Suprapubic skin (tissue), 4 donors: ENCODE results near the gene PRIMA1. TPM values are rescaled to one million over a fixed set of nuclear protein-coding genes. Genes with fewer than 3 reads are reported as not detected.

Experiments used
- DNase-seq, 2 donors: peaks; one replicate each; pipeline ENCODE4 v3.0.0-alpha.2; 2019; ENCODE audit warnings: low spot score in 2 of 2
- H3K27ac ChIP-seq: fragments of 200-600 bp; sonication (generic); one replicate; pipeline ENCODE4 v1.5.1; 2019
- H3K27me3 ChIP-seq: fragments of 200-600 bp; sonication (generic); one replicate; pipeline ENCODE4 v1.5.1; 2019
- H3K36me3 ChIP-seq: fragments of 200-600 bp; sonication (generic); one replicate; pipeline ENCODE4 v1.5.1; 2019
- H3K4me1 ChIP-seq: fragments of 200-600 bp; sonication (generic); one replicate; pipeline ENCODE4 v1.5.1; 2019
- H3K4me3 ChIP-seq: fragments of 200-600 bp; sonication (generic); one replicate; pipeline ENCODE4 v1.5.1; 2019; ENCODE audit warnings: mild to moderate bottlenecking
- H3K9me3 ChIP-seq: fragments of 200-600 bp; sonication (generic); one replicate; pipeline ENCODE4 v1.5.1; 2019
- EP300 ChIP-seq: sonication (generic); formaldehyde crosslinking; IDR thresholded peaks from one replicate; pipeline ENCODE4 v1.6.1; 2017; ENCODE audit warnings: antibody characterized with exemption
- POLR2A ChIP-seq, 2 donors: fragments of 450-650 bp; IDR thresholded peaks; one replicate each; pipeline ENCODE4 v1.6.1; 2017; ENCODE audit warnings: antibody characterized with exemption in 2 of 2, mild to moderate bottlenecking in 2 of 2, moderate library complexity in 2 of 2
- POLR2AphosphoS5 ChIP-seq, 3 donors: sonication (generic); formaldehyde crosslinking; IDR thresholded peaks; one replicate each; pipeline ENCODE4 v1.6.1; 2017; ENCODE audit warnings: antibody characterized with exemption in 3 of 3
- WGBS: methylation state at CpG from one replicate; pipeline ENCODE4 v1.1.5; 2018; 5-methylcytosine and 5-hydroxymethylcytosine counted together
- total RNA-seq, 4 donors: library from RNA; depleted of rRNA; stranded (reverse); fragments of >200 nt; gene quantifications; one replicate each; pipeline ENCODE4 v1.1.0, GENCODE V29; 2016
- TF ChIP-seq, protein P1 (sequence below), 2 donors: fragments of 200-600 bp in 1 of 2; fragments of 450-650 bp in 1 of 2; sonication (generic) in 1 of 2; IDR thresholded peaks; one replicate each; pipeline ENCODE4 v1.5.1; 2016 to 2019; ENCODE audit warnings: antibody characterized with exemption in 2 of 2, mild to moderate bottlenecking in 1 of 2, moderate library complexity in 1 of 2

The PRIMA1 gene
- total RNA-seq, 4 donors from 2014 or later: 3.1 to 6.1 (median 3.6) TPM

DNA sequence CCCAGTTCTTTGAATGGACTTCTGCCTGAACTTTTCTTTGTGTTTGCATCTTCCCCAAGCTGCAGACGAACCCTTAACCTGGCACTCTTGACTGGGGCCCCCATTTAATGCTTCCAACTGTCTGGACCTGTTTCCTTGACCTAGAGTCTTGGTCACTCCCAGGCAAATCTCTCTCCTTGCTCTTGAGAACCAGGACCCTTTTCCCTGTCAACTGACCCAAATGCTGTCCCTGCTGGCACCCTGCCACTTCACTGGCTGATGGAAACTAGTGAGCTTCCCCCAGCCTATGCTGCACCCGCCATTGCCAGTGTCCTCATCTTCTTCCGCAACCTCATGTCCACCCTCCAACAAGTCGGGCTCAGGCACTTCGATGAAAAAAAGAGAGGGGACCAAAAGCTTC lies 79.5 kb downstream of the PRIMA1 start:
- Histone ChIP-seq H3K4me1 (no peaks in the 10 kb centered on the region), H3K36me3 (no peaks in the 10 kb centered on the region), H3K27me3 (peaks cover 3% of the 10 kb centered on the region), H3K9me3 (no peaks in the 10 kb centered on the region), H3K4me3 (no peak overlapping the region), H3K27ac (no peak overlapping the region)
- DNase-seq: no peak
- 81% methylated on average over 5 of the region's 5 CpGs for WGBS
- no peak for TF ChIP-seq EP300
- TF ChIP-seq, protein P1, sequence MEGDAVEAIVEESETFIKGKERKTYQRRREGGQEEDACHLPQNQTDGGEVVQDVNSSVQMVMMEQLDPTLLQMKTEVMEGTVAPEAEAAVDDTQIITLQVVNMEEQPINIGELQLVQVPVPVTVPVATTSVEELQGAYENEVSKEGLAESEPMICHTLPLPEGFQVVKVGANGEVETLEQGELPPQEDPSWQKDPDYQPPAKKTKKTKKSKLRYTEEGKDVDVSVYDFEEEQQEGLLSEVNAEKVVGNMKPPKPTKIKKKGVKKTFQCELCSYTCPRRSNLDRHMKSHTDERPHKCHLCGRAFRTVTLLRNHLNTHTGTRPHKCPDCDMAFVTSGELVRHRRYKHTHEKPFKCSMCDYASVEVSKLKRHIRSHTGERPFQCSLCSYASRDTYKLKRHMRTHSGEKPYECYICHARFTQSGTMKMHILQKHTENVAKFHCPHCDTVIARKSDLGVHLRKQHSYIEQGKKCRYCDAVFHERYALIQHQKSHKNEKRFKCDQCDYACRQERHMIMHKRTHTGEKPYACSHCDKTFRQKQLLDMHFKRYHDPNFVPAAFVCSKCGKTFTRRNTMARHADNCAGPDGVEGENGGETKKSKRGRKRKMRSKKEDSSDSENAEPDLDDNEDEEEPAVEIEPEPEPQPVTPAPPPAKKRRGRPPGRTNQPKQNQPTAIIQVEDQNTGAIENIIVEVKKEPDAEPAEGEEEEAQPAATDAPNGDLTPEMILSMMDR (IDR thresholded peaks at IDR 0.05): no peak
- TF ChIP-seq POLR2A (IDR thresholded peaks at IDR 0.05): no peak
- no peak for TF ChIP-seq POLR2AphosphoS5 (IDR thresholded peaks at IDR 0.05)

- peaks cover 3% of the 10 kb centered on the region for H3K27me3 ChIP-seq
- 64% methylated on average over 5 of the region's 6 CpGs for WGBS
- TF ChIP-seq POLR2A (IDR thresholded peaks at IDR 0.05): no peak
- TF ChIP-seq EP300: no peak
- TF ChIP-seq, protein P1 (IDR thresholded peaks at IDR 0.05): no peak
- no peak for TF ChIP-seq POLR2AphosphoS5 (IDR thresholded peaks at IDR 0.05)
- no peak overlapping the region for H3K4me3 ChIP-seq
- H3K27ac ChIP-seq: no peak overlapping the region
- H3K36me3 ChIP-seq: no peaks in the 10 kb centered on the region
- no peak for DNase-seq
- no peaks in the 10 kb centered on the region for H3K4me1 ChIP-seq
- no peaks in the 10 kb centered on the region for H3K9me3 ChIP-seq
Observed at GRCh38 chr14:93708311-93708734, 80.0 kb downstream of the PRIMA1 start.

DNA sequence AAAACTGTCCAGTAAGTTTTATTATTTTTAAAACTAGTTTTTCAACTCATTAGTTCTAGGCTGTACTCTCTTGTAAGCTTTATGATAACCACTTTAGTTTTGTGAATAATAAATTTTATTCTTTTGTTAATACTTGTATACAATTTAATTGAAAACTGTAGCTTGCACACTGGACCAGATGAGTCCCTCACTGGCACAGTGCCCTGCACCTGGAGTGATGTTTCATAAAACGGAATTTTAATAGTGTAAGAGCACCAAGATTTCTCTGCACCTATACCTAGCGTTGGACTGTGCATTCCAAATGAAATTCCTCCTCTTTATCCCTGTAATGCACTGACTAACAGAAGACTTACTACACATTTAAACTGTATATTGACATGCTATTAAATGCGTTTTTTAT lies 80.8 kb downstream of the PRIMA1 start:
- TF ChIP-seq, protein P1 (IDR thresholded peaks at IDR 0.05): no peak
- TF ChIP-seq POLR2AphosphoS5 (IDR thresholded peaks at IDR 0.05) (no peak), POLR2A (IDR thresholded peaks at IDR 0.05) (no peak), EP300 (no peak)
- no peaks in the 10 kb centered on the region for H3K36me3 ChIP-seq
- H3K4me1 ChIP-seq: no peaks in the 10 kb centered on the region

DNA sequence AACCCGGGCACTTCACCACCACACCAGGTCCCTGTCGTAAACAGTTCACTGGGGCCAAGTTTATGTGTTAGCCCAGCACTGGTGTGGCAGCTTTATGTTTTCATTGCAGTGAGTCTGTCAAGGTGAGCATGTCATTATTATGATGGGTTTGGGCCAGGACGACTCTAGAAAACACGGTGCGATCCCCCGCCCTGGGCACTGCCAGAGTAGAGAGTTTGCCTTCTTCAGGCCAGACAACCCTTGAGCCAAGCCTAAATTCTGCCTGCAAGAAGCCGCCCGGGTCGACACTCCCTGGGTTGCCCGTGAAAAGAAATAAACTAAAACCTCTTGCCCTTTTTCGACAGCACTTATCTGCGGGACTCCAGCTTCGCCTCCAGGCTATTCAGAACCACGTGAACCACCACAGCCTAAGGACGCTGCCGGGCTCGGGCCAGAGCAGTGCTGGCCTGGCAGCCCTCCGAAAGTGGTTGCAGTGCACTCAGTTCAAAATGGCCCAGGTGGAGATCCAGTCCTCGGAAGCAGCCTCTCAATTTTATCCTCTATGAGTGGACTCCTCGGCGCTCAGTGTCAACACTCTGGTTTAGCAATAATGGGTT lies 81.8 kb downstream of the PRIMA1 start:
- no peak for DNase-seq
- Histone ChIP-seq H3K27ac (no peak overlapping the region), H3K9me3 (no peaks in the 10 kb centered on the region), H3K4me1 (no peaks in the 10 kb centered on the region), H3K36me3 (no peaks in the 10 kb centered on the region), H3K4me3 (no peak overlapping the region), H3K27me3 (no peaks in the 10 kb centered on the region)
- TF ChIP-seq EP300 (no peak), POLR2AphosphoS5 (IDR thresholded peaks at IDR 0.05) (no peak), POLR2A (IDR thresholded peaks at IDR 0.05) (no peak)
- TF ChIP-seq, protein P1 (IDR thresholded peaks at IDR 0.05): no peak
- whole genome bisulfite sequencing: 88% methylated on average over 21 of the region's 21 CpGs

More for the DNA sequence above, 80.8 kb downstream of the PRIMA1 start:
- WGBS: 53% methylated on average over 3 of the region's 3 CpGs
- Histone ChIP-seq H3K27me3 (no peaks in the 10 kb centered on the region), H3K9me3 (no peaks in the 10 kb centered on the region), H3K4me3 (no peak overlapping the region), H3K27ac (no peak overlapping the region)
- DNase-seq: no peak

DNA sequence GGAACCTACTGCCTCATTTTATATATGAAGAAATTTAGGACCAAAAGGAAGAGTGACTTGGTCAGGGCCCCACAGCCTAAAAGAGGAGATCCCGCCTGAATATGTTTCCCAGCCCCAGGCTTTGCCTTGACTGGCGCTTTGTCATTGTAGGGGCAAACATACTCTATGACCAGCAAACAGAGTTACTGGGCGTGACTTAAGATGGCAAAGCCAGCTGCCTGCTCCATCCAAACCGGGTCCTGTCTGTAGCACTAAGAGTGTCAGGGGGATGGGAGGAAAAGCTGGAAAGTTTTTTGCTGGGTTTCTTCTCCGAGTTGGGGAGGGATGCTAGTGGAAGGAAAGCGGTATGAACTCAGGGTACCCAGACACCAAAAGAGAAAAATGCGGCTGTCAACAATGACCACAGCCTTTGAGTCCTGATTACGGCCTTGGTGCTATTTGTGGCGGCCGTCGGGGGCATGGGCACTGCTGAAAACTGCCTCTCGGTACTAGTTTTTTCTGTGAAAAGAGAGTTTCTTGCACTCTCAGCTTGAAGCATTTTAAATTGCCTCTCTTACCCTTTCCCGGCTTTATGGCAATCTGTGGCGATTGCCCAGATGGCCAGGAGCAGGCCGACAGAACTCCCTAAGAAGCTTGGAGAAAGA lies 82.7 kb downstream of the PRIMA1 start:
- Histone ChIP-seq H3K36me3 (no peaks in the 10 kb centered on the region), H3K27ac (no peak overlapping the region), H3K4me1 (no peaks in the 10 kb centered on the region), H3K4me3 (no peak overlapping the region), H3K27me3 (no peaks in the 10 kb centered on the region), H3K9me3 (no peaks in the 10 kb centered on the region)
- DNase-seq: no peak
- TF ChIP-seq POLR2AphosphoS5 (IDR thresholded peaks at IDR 0.05) (no peak), POLR2A (IDR thresholded peaks at IDR 0.05) (no peak)
- TF ChIP-seq, protein P1 (IDR thresholded peaks at IDR 0.05): no peak
- WGBS: 91% methylated on average over 15 of the region's 15 CpGs
